ENCODE results near the gene AMPD1.

DNA sequence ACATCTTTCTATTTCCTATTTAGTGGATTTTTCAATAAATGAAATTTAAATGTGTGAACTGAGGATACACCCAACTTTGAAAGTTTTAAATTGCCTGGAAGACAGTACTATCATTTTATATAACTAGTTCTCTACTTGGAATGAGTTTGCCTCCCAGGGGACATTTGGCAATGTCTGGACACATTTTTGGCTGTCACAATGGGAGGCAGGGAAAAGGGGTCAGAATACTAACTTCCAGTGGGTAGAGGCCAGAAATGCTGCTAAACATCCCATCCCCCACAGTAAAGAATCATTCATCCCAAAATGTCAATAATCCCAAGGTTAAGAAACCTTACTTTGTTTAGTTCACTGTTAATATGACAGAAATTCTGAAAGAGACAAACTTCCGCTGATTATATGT lies 34.4 kb upstream of the AMPD1 start:
- TF ChIP-seq, protein P1, sequence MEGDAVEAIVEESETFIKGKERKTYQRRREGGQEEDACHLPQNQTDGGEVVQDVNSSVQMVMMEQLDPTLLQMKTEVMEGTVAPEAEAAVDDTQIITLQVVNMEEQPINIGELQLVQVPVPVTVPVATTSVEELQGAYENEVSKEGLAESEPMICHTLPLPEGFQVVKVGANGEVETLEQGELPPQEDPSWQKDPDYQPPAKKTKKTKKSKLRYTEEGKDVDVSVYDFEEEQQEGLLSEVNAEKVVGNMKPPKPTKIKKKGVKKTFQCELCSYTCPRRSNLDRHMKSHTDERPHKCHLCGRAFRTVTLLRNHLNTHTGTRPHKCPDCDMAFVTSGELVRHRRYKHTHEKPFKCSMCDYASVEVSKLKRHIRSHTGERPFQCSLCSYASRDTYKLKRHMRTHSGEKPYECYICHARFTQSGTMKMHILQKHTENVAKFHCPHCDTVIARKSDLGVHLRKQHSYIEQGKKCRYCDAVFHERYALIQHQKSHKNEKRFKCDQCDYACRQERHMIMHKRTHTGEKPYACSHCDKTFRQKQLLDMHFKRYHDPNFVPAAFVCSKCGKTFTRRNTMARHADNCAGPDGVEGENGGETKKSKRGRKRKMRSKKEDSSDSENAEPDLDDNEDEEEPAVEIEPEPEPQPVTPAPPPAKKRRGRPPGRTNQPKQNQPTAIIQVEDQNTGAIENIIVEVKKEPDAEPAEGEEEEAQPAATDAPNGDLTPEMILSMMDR (IDR thresholded peaks at IDR 0.05; ENCODE audit: low read length) = no peak
- TF ChIP-seq EZH2 (optimal IDR thresholded peaks at IDR 0.05; ENCODE audit: low read depth, low read length) (no peak), EZH2phosphoT487 (IDR thresholded peaks at IDR 0.05; ENCODE audit: low read length) (no peak)
